ENCODE results near the gene AASS.
"Not testable (repeated sequence)": the region's sequence is repeated elsewhere in the genome, so short reads cannot be mapped to it uniquely, and the experiment has no call there.

Gene AASS

GRCh38 chr7:122143751-122144711, at the start of gene AASS:
TSS of gene AASS (minus strand) at chr7:122144249. CDS start at chr7:122133726, 10,523 bp downstream.
- FAIRE-seq (peak; percentile 90), DNase-seq (ENCODE audit: insufficient read length, low spot score) (peak; percentile 37)

- FAIRE-seq, result no peak
These were observed 44.7 kb upstream of the AASS start for GRCh38 chr7:122188785-122189184.

GRCh38 chr7:122183106-122183505, 39.1 kb upstream of the AASS start:
- no peak for FAIRE-seq

More at GRCh38 chr7:122188785-122189184, 44.7 kb upstream of the AASS start:
- DNase-seq (ENCODE audit: insufficient read length, low spot score), result no peak

GRCh38 chr7:122182081-122182480, 38.0 kb upstream of the AASS start:
- DNase-seq (ENCODE audit: insufficient read length, low spot score) (no peak), FAIRE-seq (no peak)

More at GRCh38 chr7:122183106-122183505, 39.1 kb upstream of the AASS start:
- no peak for DNase-seq (ENCODE audit: insufficient read length, low spot score)

- not testable (repeated sequence) for FAIRE-seq; DNase-seq (ENCODE audit: insufficient read length, low spot score)
These were observed 28.1 kb upstream of the AASS start for GRCh38 chr7:122172144-122172543.

GRCh38 chr7:122166740-122167139, 22.7 kb upstream of the AASS start:
- DNase-seq (ENCODE audit: insufficient read length, low spot score), result no peak

GRCh38 chr7:122166275-122166674, 22.2 kb upstream of the AASS start:
- FAIRE-seq, result no peak

More at GRCh38 chr7:122166740-122167139, 22.7 kb upstream of the AASS start:
- no peak for FAIRE-seq

GRCh38 chr7:122161628-122162027, 17.6 kb upstream of the AASS start:
- FAIRE-seq (no peak), DNase-seq (ENCODE audit: insufficient read length, low spot score) (no peak)

More at GRCh38 chr7:122166275-122166674, 22.2 kb upstream of the AASS start:
- no peak for DNase-seq (ENCODE audit: insufficient read length, low spot score)

GRCh38 chr7:122155566-122155965, 11.5 kb upstream of the AASS start:
- FAIRE-seq (no peak), DNase-seq (ENCODE audit: insufficient read length, low spot score) (no peak)

- FAIRE-seq (no peak), DNase-seq (ENCODE audit: insufficient read length, low spot score) (no peak)
These were observed 4.8 kb upstream of the AASS start for GRCh38 chr7:122148878-122149277.

GRCh38 chr7:122148081-122148480, 4.0 kb upstream of the AASS start:
- no peak for FAIRE-seq
- DNase-seq (ENCODE audit: insufficient read length, low spot score), result no peak

- FAIRE-seq, result no peak
- no peak for DNase-seq (ENCODE audit: insufficient read length, low spot score)
These were observed 2.0 kb upstream of the AASS start for GRCh38 chr7:122145937-122146645.

- FAIRE-seq, result no peak
- no peak for DNase-seq (ENCODE audit: insufficient read length, low spot score)
These were observed 686 bp downstream of the AASS start for GRCh38 chr7:122143376-122143750.

GRCh38 chr7:122140918-122141317, 3.1 kb downstream of the AASS start:
- DNase-seq (ENCODE audit: insufficient read length, low spot score), result no peak

GRCh38 chr7:122137251-122138077, 6.6 kb downstream of the AASS start:
- DNase-seq (ENCODE audit: insufficient read length, low spot score) (no peak), FAIRE-seq (no peak)

More at GRCh38 chr7:122140918-122141317, 3.1 kb downstream of the AASS start:
- FAIRE-seq, result no peak

GRCh38 chr7:122136639-122137245, 7.3 kb downstream of the AASS start:
- FAIRE-seq, result no peak
- no peak for DNase-seq (ENCODE audit: insufficient read length, low spot score)

- no peak for DNase-seq (ENCODE audit: insufficient read length, low spot score)
- FAIRE-seq, result no peak
These were observed 8.0 kb downstream of the AASS start for GRCh38 chr7:122136078-122136477.

GRCh38 chr7:122135275-122135674, 8.8 kb downstream of the AASS start:
- FAIRE-seq (no peak), DNase-seq (ENCODE audit: insufficient read length, low spot score) (no peak)

- FAIRE-seq; DNase-seq (ENCODE audit: insufficient read length, low spot score): not testable (repeated sequence)
These were observed 9.3 kb downstream of the AASS start for GRCh38 chr7:122134793-122135192.

GRCh38 chr7:122133477-122133876, 10.6 kb downstream of the AASS start:
- FAIRE-seq (no peak), DNase-seq (ENCODE audit: insufficient read length, low spot score) (no peak)
